Stimulated activated naive CD8-positive, alpha-beta T cell treated with anti-CD3 and anti-CD28 coated beads, Interleukin-15, Interleukin-2, amounts not matched to agents 100 U/mL and 50 U/mL, for 24 hours (primary cell): ENCODE measurements around the gene DCBLD2.

Experiments used
- ATAC-seq: fragments of 150-1000 bp; cut with Tn5 transposase; one replicate; pipeline ENCODE4 v1.10.0; 2021
- DNase-seq: peaks from one replicate; pipeline ENCODE4 v3.0.0; 2021

DCBLD2 gene

GRCh38 chr3:98766924-98767323, 134.6 kb downstream of the DCBLD2 start:
- DNase-seq (no peak), ATAC-seq (no peak)

- DNase-seq: no peak
Measured at GRCh38 chr3:98765721-98766120, 135.8 kb downstream of the DCBLD2 start.

DNA sequence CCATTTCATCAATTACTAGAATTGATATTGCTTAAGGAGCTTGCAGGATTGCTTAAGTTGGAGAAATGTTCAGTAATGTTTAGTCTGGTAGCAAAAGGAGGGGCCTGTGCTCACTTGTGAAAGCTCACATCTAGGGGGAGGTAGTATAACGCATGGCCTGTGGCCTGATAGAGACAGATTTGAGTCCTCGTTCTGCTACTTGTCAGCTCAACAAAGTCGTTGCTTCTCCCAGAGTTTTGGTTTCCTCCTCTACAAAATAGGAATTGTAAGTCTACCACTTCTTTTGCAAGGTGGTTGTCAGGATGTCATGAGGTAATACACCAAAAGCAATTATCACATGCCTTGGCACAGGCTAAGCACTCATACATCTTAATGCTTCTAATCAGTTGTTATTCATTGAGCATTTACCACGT, 137.0 kb downstream of the DCBLD2 start:
- no peak for ATAC-seq
- no peak for DNase-seq

More at GRCh38 chr3:98765721-98766120, 135.8 kb downstream of the DCBLD2 start:
- no peak for ATAC-seq

GRCh38 chr3:98763819-98764418, 137.6 kb downstream of the DCBLD2 start:
- ATAC-seq (no peak), DNase-seq (no peak)

- ATAC-seq (peak; percentile 46), DNase-seq (no peak)
Measured at GRCh38 chr3:98763076-98763475, 138.4 kb downstream of the DCBLD2 start, which contains the start of gene ST3GAL6. Gene ST3GAL6, plus strand, starts transcription at chr3:98763340. Its CDS starts 5,101 bp downstream, at chr3:98768441.

GRCh38 chr3:98761643-98762229, 139.8 kb downstream of the DCBLD2 start:
- no peak for ATAC-seq
- DNase-seq: no peak

- no peak for ATAC-seq
- DNase-seq: no peak
Measured at GRCh38 chr3:98759629-98760028, 141.9 kb downstream of the DCBLD2 start.

- DNase-seq: no peak
- ATAC-seq: no peak
Measured at GRCh38 chr3:98755601-98756000, 145.9 kb downstream of the DCBLD2 start.

GRCh38 chr3:98754483-98754882, 147.0 kb downstream of the DCBLD2 start:
- DNase-seq: no peak

GRCh38 chr3:98750276-98750919, 151.1 kb downstream of the DCBLD2 start:
- DNase-seq: no peak
- ATAC-seq: no peak

More at GRCh38 chr3:98754483-98754882, 147.0 kb downstream of the DCBLD2 start:
- ATAC-seq: no peak

DNA sequence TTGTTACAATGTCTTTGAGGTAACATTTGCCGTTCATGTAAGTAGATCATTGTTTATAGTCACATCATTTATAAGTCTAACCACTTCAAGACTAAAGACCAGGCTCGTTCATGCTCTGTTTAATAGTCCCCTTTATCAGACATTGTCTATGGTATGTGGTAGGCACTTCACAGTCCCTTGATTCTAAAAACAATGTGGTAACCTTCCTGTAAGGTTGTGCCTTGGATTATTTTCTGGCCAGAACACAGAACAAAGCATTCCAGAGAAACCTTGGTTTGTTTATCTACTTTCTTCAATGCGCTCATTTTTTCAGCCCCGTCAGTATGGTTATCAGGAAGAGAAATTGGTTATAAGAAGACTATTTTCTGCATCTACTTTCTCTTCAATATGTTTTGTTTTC, 154.6 kb downstream of the DCBLD2 start:
- no peak for ATAC-seq
- DNase-seq: no peak

GRCh38 chr3:98746122-98746521, 155.4 kb downstream of the DCBLD2 start:
- DNase-seq: no peak
- no peak for ATAC-seq
